ENCODE results near the gene ENTPD1.

The ENTPD1 gene

GRCh38 chr10:95840681-95841080 is 84.7 kb downstream of the ENTPD1 start:
- Histone ChIP-seq H3K27ac (ENCODE audit: low read depth, low read length) (no peak overlapping the region), H3K27me3 (ENCODE audit: control insufficient read depth, insufficient read depth, low read length) (no peaks in the 10 kb centered on the region), H3K4me3 (ENCODE audit: low read length) (no peak overlapping the region), H3K36me3 (ENCODE audit: control insufficient read depth, insufficient read depth, low read length) (peaks cover 2% of the 10 kb centered on the region), H3K4me1 (ENCODE audit: control insufficient read depth, insufficient read depth, low read length) (peaks cover 16% of the 10 kb centered on the region), H3K9ac (ENCODE audit: low read length) (no peak overlapping the region)

GRCh38 chr10:95841661-95842498 is 85.9 kb downstream of the ENTPD1 start:
- H3K4me3 ChIP-seq (ENCODE audit: low read length), result no peak overlapping the region
- H3K27me3 ChIP-seq (ENCODE audit: control insufficient read depth, insufficient read depth, low read length), result no peaks in the 10 kb centered on the region
- H3K36me3 ChIP-seq (ENCODE audit: control insufficient read depth, insufficient read depth, low read length), result peaks cover 2% of the 10 kb centered on the region
- no peak overlapping the region for H3K9ac ChIP-seq (ENCODE audit: low read length)
- peak overlapping the region; percentile 42 for H3K27ac ChIP-seq (ENCODE audit: low read depth, low read length)
- peaks cover 11% of the 10 kb centered on the region for H3K4me1 ChIP-seq (ENCODE audit: control insufficient read depth, insufficient read depth, low read length)

- no peak overlapping the region for H3K27ac ChIP-seq (ENCODE audit: low read depth, low read length)
- peaks cover 4% of the 10 kb centered on the region for H3K4me1 ChIP-seq (ENCODE audit: control insufficient read depth, insufficient read depth, low read length)
- no peak overlapping the region for H3K4me3 ChIP-seq (ENCODE audit: low read length)
- H3K9ac ChIP-seq (ENCODE audit: low read length), result no peak overlapping the region
- peaks cover 2% of the 10 kb centered on the region for H3K36me3 ChIP-seq (ENCODE audit: control insufficient read depth, insufficient read depth, low read length)
- no peaks in the 10 kb centered on the region for H3K27me3 ChIP-seq (ENCODE audit: control insufficient read depth, insufficient read depth, low read length)
Observed at GRCh38 chr10:95845411-95845810, 89.4 kb downstream of the ENTPD1 start.

GRCh38 chr10:95847007-95847406 is 91.0 kb downstream of the ENTPD1 start:
- Histone ChIP-seq H3K27me3 (ENCODE audit: control insufficient read depth, insufficient read depth, low read length) (no peaks in the 10 kb centered on the region), H3K4me3 (ENCODE audit: low read length) (no peak overlapping the region), H3K4me1 (ENCODE audit: control insufficient read depth, insufficient read depth, low read length) (no peaks in the 10 kb centered on the region), H3K27ac (ENCODE audit: low read depth, low read length) (no peak overlapping the region), H3K9ac (ENCODE audit: low read length) (no peak overlapping the region), H3K36me3 (ENCODE audit: control insufficient read depth, insufficient read depth, low read length) (peaks cover 2% of the 10 kb centered on the region)

GRCh38 chr10:95848841-95849240 is 92.9 kb downstream of the ENTPD1 start:
- no peak overlapping the region for H3K27ac ChIP-seq (ENCODE audit: low read depth, low read length)
- peaks cover 2% of the 10 kb centered on the region for H3K36me3 ChIP-seq (ENCODE audit: control insufficient read depth, insufficient read depth, low read length)
- no peaks in the 10 kb centered on the region for H3K4me1 ChIP-seq (ENCODE audit: control insufficient read depth, insufficient read depth, low read length)
- no peaks in the 10 kb centered on the region for H3K27me3 ChIP-seq (ENCODE audit: control insufficient read depth, insufficient read depth, low read length)
- no peak overlapping the region for H3K4me3 ChIP-seq (ENCODE audit: low read length)
- H3K9ac ChIP-seq (ENCODE audit: low read length), result no peak overlapping the region

GRCh38 chr10:95850791-95851190 is 94.8 kb downstream of the ENTPD1 start:
- no peak overlapping the region for H3K27ac ChIP-seq (ENCODE audit: low read depth, low read length)
- H3K9ac ChIP-seq (ENCODE audit: low read length), result no peak overlapping the region
- H3K27me3 ChIP-seq (ENCODE audit: control insufficient read depth, insufficient read depth, low read length), result no peaks in the 10 kb centered on the region
- H3K4me3 ChIP-seq (ENCODE audit: low read length), result no peak overlapping the region
- no peaks in the 10 kb centered on the region for H3K36me3 ChIP-seq (ENCODE audit: control insufficient read depth, insufficient read depth, low read length)
- H3K4me1 ChIP-seq (ENCODE audit: control insufficient read depth, insufficient read depth, low read length), result no peaks in the 10 kb centered on the region

GRCh38 chr10:95860166-95860940 is 104.4 kb downstream of the ENTPD1 start:
- Histone ChIP-seq H3K4me1 (ENCODE audit: control insufficient read depth, insufficient read depth, low read length) (peaks cover 5% of the 10 kb centered on the region), H3K9ac (ENCODE audit: low read length) (no peak overlapping the region), H3K27me3 (ENCODE audit: control insufficient read depth, insufficient read depth, low read length) (no peaks in the 10 kb centered on the region), H3K27ac (ENCODE audit: low read depth, low read length) (peak overlapping the region; percentile 35), H3K4me3 (ENCODE audit: low read length) (no peak overlapping the region), H3K36me3 (ENCODE audit: control insufficient read depth, insufficient read depth, low read length) (no peaks in the 10 kb centered on the region)

- Histone ChIP-seq H3K36me3 (ENCODE audit: control insufficient read depth, insufficient read depth, low read length) (no peaks in the 10 kb centered on the region), H3K27me3 (ENCODE audit: control insufficient read depth, insufficient read depth, low read length) (no peaks in the 10 kb centered on the region), H3K4me3 (ENCODE audit: low read length) (no peak overlapping the region), H3K4me1 (ENCODE audit: control insufficient read depth, insufficient read depth, low read length) (peaks cover 5% of the 10 kb centered on the region), H3K27ac (ENCODE audit: low read depth, low read length) (no peak overlapping the region), H3K9ac (ENCODE audit: low read length) (no peak overlapping the region)
Observed at GRCh38 chr10:95861386-95861785, 105.4 kb downstream of the ENTPD1 start.

- Histone ChIP-seq H3K36me3 (ENCODE audit: control insufficient read depth, insufficient read depth, low read length) (no peaks in the 10 kb centered on the region), H3K4me1 (ENCODE audit: control insufficient read depth, insufficient read depth, low read length) (peaks cover 5% of the 10 kb centered on the region), H3K27ac (ENCODE audit: low read depth, low read length) (no peak overlapping the region), H3K27me3 (ENCODE audit: control insufficient read depth, insufficient read depth, low read length) (no peaks in the 10 kb centered on the region), H3K9ac (ENCODE audit: low read length) (no peak overlapping the region), H3K4me3 (ENCODE audit: low read length) (no peak overlapping the region)
Observed at GRCh38 chr10:95864906-95865813, 109.2 kb downstream of the ENTPD1 start.

GRCh38 chr10:95865814-95866466 is 110.0 kb downstream of the ENTPD1 start:
- Histone ChIP-seq H3K27me3 (ENCODE audit: control insufficient read depth, insufficient read depth, low read length) (no peaks in the 10 kb centered on the region), H3K27ac (ENCODE audit: low read depth, low read length) (no peak overlapping the region), H3K4me3 (ENCODE audit: low read length) (no peak overlapping the region), H3K36me3 (ENCODE audit: control insufficient read depth, insufficient read depth, low read length) (no peaks in the 10 kb centered on the region), H3K9ac (ENCODE audit: low read length) (no peak overlapping the region), H3K4me1 (ENCODE audit: control insufficient read depth, insufficient read depth, low read length) (peaks cover 1% of the 10 kb centered on the region)

- Histone ChIP-seq H3K9ac (ENCODE audit: low read length) (no peak overlapping the region), H3K4me3 (ENCODE audit: low read length) (no peak overlapping the region), H3K27ac (ENCODE audit: low read depth, low read length) (no peak overlapping the region), H3K36me3 (ENCODE audit: control insufficient read depth, insufficient read depth, low read length) (no peaks in the 10 kb centered on the region), H3K4me1 (ENCODE audit: control insufficient read depth, insufficient read depth, low read length) (no peaks in the 10 kb centered on the region), H3K27me3 (ENCODE audit: control insufficient read depth, insufficient read depth, low read length) (no peaks in the 10 kb centered on the region)
Observed at GRCh38 chr10:95866467-95866842, 110.5 kb downstream of the ENTPD1 start.

GRCh38 chr10:95867866-95868265 is 111.9 kb downstream of the ENTPD1 start:
- Histone ChIP-seq H3K27ac (ENCODE audit: low read depth, low read length) (no peak overlapping the region), H3K9ac (ENCODE audit: low read length) (no peak overlapping the region), H3K36me3 (ENCODE audit: control insufficient read depth, insufficient read depth, low read length) (no peaks in the 10 kb centered on the region), H3K4me1 (ENCODE audit: control insufficient read depth, insufficient read depth, low read length) (no peaks in the 10 kb centered on the region), H3K27me3 (ENCODE audit: control insufficient read depth, insufficient read depth, low read length) (no peaks in the 10 kb centered on the region), H3K4me3 (ENCODE audit: low read length) (no peak overlapping the region)

Data from rectal smooth muscle tissue (tissue), 1 donor.